Measurements from ENCODE around the gene MAFG.

MAFG gene

DNA sequence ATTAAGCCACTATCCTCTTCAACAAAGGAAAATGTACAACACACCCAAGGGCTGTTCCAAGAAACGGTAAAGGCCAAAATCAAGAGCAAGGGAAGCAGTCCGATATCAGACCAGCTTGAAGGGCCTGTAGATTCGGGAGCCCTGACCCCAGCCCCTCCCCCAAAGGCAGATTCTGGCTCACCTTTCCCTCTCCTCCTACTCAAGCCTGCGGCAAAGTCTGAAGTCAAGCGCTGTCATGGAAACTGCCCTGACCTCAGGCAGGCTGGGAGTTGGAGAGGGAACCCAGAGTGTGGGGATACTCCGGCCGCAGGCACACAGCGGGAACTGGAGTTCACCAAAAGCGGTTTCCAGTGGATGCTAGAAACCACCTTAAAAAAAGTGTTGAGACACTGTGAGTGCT lies 37.9 kb downstream of the MAFG start:
- no peak for DNase-seq

DNA sequence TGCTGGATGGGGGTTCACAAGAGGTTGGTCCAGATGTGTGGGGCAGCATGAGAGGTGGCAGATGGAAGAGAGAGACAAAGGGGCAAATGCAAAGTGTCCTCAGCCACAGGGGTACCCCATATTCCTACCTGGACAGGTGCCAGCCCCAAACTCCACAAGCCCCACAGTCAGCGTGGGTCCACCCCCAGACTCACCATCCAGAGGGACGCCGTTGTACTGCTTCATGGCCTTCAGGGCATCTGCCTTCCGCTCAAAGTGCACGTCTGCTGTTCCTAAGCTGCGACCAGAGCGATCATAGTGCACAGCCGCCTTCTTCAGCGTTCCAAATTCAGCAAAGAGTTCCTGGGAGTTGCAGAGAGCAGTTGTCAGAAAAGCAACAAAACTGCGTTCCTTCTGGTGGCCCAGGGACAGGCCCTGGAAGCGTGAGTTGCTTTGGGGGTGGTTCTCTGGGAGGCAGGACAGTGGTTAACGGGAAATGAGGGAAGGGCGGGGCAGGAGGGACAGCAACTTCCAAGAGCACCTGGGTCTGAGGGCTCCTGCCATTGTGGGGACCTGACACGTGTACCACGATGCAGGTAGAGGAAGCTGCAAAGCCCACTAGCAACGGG lies 38.4 kb downstream of the MAFG start:
- DNase-seq, result no peak

DNA sequence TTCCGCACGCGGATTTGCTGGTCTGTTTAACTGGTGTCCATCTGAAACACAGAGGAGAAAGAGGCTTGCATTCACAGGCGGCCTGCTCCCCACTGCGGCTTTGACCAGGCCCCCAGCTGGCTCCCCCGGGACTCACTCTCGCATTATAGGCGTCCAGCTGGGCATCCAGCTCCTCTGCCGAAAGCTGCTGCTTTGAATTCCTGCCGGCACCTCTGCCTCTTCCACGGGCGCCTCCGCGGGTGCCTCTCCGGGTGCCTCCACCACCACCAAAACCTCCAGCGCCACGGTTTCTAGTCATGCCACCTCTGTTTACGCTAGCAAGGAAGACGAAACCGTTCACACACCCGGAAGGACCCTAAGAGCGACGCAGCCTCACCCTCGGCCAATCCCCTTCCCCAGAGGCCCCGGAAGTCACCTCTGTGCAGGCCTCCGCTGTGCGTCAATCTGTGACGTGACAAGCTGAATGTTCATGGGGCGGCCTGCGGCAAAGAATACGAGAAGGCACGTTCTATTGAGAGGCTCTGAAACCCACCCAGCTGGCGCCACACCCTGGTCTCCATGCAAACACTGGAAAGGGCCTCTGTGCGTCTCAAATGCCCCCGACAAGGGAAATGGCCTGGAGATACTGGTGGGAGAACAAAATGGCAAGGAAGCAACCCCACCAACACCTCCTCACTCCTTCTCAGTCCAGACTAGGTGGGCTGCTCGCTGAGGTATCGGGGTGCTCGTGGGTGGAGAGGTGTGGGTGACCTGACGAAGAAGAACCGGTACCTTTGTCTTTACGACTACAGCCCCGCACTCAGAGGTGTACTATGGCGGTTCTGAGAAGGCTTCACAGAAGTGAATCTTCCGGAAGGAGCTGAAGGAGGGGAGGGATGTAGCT lies 39.2 kb downstream of the MAFG start:
- no peak for DNase-seq

DNA sequence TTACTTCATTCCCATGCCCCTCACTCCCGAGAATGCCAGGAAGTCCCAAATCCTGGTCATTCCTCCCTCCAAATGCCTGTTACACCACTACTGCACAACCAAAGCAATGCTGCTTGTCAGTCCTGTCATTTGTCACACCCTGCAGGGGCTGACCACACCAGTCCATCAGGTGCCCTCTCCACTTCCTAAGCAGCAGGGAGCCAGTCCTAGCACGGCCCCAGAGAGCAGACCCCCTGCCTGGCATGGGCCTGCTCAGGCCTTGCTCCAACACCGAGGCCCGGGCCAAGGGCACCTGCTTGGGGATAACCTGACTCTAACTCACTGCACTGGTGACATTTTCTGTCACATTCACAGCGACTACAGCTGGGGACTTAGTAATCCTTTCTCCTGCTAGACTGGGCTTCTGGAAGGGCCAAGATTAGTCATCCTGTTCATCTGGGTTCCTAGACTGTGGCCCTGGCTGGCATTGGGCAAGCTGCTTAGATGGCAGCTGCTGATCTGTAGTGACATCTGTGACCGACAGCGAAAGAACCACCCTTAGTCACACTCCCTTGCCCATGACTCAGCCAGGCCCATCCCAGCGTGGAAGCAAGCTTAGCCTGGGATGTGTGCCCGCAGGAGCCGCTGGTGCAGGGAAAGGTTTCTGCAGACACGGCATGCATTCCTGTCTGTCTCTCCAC lies 41.5 kb downstream of the MAFG start:
- no peak for DNase-seq

DNA sequence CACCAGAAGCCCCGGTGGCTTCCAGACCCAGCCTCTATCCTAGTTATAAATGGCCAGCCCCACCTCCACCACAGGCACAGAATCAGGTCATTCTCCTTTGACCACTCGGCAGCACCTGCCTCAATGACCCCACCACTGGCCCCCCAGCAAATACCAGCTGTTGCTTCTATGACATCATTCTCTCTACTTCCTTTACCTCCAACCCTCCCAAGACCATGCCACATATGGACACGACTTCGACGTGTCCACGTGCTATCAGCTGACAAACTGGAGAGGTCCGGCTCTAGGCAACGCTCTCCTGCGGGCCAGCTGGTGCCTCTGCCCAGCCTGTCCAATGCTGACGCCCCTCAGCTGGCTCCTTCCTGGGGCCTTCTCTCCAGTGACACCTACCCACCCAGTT lies 42.1 kb downstream of the MAFG start:
- no peak for DNase-seq

DNA sequence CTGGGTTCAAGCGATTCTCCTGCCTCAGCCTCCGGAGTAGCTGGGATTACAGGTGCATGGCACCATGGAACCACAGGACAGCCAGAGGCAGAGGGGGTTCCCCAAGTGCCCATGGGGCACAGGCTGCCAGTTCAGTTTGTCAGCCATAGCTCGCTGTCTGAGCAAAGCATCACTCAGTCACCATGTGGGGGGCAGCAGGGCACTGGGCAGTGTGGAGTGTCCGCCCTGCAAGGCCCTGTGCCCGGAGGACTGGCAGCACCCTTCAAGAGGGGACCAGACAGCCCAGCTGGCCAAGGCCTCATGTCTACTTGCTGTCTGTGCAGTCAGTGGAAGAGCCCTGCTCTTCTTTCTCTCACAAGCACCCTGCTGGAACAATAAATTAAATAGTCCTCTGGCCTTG lies 42.6 kb downstream of the MAFG start:
- DNase-seq, result no peak

DNA sequence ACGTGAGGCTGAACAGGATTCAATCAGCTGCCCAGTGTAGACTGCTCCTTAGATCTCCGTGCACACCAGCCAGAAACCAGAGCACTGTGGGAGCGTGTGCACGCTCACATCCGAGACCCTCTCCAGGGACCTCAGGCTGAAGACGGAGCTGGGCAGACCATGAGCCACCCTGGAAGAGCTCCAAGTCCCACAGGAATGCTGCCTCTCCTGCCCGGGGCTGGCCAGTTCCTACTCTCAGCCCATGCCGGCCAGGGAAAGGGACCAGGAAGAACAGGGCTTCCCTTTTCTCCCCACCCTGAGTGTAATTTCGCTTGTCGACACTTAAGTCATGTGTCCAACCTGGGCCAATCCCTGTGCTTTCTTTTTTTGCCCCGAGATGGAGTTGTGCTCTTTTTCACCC lies 43.0 kb downstream of the MAFG start:
- no peak for DNase-seq

DNA sequence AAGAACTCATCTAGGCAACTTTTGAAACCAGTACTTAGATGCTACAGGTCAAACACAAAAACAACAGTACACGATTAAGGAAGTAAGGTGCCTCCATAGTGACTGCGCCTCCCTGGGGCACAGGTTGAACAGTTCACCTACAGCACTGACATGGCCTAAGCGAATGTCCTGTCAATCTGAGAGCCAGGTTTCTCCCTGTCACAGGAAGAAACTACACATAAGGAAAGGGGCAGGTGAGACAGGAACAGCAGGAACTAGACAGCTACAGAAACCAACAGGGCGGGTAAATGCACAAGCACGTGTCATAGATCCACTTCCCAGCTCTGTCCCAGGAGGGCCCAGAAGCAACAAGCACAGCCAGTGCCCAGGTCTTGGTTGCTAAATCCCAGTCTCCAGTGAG lies 48.4 kb downstream of the MAFG start:
- DNase-seq, result no peak

DNA sequence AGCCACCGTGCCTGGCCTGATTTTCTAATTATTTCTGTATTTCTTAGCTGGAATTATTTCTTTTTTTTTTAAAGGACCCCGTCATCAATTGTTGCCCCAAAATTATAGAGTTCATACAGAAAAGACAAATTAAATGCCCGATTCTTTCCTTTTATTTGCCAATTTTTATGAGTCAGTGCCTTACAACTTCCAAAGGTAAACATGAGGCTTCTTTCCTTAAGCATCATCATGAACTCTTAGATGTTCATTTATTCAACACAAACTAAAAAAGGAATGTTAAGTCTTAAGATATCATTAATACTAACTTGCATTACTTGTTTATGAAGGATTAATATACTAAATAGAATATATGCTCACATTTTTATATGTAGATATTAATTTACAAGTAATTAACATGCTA lies 49.2 kb downstream of the MAFG start:
- DNase-seq, result no peak

DNA sequence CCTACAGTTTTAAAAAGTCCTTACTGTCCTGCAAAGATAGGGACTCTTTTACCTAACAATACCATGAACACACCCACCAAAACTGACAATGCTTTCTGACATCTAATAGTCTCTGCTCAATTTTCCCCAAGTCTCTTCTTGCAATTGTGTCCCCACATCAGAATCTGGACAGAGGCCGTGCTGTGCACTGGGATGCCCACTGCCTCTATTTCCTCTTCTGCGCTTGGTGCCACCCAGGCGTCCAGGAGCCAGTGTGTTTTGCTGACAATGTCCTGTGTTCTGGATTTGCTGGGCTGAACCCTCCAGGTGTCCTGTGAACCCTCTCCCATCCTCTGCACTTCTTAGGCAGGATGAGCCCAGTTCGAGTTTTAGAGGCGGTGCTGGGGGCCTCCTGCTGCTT lies 50.0 kb downstream of the MAFG start:
- DNase-seq, result no peak

DNA sequence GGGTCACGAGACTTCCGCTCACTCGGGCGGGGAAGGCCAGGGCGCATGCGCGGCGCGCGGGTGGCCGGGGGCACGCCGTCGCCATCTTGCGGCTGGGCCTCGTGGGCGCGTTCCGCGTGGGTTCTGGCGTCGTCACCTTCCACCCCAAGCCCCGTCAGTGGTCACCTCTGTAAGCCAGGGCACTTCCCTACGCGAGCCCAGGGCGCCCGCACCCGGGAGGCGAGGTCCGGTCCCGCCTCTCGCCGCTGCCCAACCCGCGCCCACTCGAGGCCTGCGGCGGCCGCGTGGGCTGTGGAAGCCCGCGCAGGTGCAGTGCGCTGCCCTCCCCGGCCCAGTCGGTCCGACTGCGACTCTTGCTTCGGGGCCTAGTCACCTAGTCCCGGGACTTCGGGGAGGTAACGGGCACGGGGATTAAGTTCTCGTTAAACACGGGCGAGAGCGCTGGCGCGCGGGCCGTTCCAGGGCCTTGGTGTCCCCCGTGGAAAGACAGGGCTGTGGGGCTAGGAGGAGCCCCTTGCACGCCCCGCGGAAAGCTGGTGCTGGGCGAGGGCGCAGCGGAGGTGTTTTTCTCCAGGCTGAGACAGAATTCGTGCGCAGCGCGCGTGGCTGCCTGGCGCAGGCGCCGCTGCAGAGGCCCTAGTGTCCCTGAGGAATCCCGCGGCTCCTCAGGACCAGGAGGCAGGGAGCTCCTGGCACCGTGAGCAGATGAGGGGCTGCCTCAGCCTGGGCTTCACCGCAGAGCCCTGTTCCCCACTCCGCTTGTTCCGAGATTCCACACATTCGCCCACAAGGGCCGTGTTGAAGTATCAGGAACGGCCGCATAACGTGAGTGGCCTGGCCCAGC lies 55.9 kb downstream of the MAFG start:
- peak; percentile 9 for DNase-seq

DNA sequence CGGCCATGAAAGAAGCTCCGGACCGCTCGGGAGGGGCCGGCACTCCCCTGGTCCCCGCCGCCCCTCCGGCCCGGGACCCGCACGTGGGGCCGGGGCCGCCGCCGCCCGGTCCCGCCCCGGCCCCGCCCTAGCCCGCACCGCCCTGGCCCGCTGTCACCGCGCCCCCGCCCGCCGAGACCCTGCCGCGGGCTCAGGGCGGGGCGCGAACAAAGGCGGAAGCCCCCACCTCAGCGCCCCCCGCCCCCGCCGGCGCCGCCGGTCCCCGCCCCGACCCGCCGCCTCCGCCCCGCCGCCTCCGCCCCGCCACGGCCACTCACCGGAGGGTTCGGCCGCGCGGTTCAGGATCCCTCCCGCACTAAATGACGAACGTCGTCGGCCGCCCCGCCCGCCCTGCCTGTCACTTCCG lies 56.6 kb downstream of the MAFG start, which contains the start of gene ARHGDIA:
TSS of gene ARHGDIA (minus strand) at position 357 of the 406 bp plus-strand sequence. CDS start 1,407 bp downstream, outside the sequence.
- peak; percentile 76 for DNase-seq

DNA sequence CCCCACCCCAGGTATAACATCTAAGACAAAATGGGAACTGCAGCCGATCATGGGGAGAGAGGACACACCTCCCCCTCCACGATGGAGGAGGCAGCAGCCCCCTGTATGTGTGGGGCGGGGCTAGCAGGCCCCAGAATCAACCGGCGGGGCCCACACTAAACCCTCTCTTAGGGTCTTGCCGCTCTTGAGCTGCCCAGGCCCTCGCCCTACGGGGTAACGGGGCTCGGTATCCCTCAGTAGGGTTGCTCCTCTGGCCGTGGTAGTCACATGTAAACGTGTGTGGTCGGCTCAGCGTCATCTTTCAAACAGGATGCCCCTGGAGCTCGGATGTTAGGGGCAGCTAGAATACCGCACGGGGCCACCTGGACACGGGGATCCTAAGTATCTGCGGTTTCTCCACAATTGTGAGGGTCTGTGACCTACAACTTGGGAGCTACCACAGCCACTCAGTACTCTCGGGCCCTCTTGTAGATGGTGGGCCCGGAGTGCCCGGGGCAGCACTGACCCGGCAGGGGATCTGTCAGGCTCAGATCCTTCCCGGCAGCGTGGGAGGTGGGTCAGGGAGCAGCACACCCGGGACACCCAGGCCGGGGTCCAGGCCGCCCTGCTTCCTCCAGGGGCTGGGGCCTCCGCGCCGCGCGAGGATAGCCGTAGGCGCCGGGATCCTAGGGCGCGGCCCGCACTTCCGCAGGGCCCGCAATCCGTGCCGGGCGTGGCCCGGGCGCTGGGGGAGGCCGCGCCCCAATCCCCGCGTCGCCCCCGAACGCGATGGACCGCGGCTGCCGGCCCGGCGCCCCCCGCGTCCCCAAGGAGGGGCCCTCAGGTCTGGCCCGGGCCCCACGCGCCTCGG lies 57.2 kb downstream of the MAFG start:
- DNase-seq, result peak; percentile 24

DNA sequence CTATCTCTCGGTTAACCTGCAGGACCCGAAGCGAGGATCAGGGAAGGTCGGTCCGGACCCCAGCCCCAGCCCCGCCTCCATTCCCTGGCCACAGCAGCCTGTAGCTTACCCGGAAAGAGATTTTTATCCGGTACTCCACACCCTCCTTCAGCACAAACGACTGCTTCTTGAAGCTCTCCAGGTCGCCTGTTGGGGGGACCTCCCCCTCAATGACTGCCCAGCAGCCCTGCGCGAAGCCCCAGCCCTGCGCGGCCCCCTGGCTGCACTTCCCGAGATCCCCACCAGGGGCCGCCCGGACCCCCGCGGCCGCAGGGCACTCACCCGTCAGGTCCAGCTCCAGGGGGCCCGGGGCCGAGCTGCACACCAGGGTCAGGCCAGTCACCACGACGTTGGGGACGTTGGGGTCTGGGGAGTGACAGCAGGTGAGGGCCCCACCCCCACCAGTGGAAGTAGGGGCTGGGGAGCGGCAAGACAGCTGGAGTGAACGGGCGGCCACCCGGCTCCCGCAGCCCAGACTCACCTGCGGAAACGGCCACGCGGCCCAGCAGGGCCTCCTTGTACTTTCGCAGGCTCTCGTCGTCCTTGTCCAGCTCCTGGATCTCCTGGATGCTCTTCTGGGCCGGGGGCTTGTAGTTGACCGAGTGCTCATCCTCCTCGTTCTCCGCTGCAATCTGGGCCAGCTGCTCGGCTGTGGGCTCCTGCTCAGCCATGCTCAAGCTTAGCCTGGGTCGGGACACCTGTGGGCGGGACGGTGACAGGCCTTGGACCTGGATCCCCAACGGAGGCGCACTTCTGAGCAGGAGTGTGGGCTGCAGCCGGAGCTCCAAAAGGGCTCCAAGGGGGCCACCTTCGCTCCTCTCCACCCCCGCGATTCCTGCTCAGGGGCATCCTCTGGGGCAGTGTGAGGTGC lies 58.1 kb downstream of the MAFG start:
- DNase-seq, result no peak

DNA sequence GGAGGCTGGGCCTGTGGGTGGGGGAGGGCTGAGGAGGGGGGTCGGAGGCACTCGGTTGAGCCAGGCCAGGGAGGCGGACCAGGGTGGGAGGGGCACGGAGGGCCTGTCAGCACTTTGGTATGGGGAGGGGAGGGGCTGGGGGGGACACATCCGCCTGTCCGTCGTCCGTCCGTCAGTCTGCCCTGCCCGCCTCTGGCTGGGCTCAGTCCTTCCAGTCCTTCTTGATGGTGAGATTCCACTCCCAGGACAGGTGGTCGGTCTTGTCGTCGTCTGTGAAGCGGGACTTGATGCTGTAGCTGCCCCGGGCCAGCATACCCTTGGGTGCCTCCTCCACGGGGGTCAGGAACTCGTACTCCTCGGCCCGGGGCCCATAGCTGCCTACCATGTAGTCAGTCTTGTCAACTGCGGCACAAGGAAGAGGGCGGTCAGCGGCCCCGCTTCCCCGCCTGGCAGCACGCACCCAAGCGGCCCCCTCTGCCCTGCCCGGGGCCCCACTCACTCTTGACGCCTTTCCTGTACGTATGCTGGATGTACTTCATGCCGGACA lies 58.8 kb downstream of the MAFG start:
- DNase-seq, result peak; percentile 88
